GM12878 (cell line): Measurements from ENCODE around the gene ABHD6.

Experiments
- CEBPB ChIP-seq, 2 experiments: fragments of 150-350 bp in 1 of 2; IDR thresholded peaks; 2 replicates each; pipeline ENCODE4 v1.6.1; 2012 to 2014; ENCODE audit warnings: low read depth in 2 of 2, low read length in 2 of 2, borderline replicate concordance in 1 of 2, inconsistent platforms in 1 of 2
- CTCF ChIP-seq, 3 experiments: IDR thresholded peaks in 2 of 3; conservative IDR thresholded peaks in 1 of 3; 2 replicates each; pipeline ENCODE4 v1.5.1; 2011; ENCODE audit warnings: low read depth in 3 of 3, low read length in 3 of 3, mild to moderate bottlenecking in 3 of 3, control low read depth in 2 of 3, moderate library complexity in 2 of 3, inconsistent platforms in 1 of 3, mixed read lengths in 1 of 3; ENCODE audit not compliant: control insufficient read depth in 2 of 3, insufficient read depth in 1 of 3; ENCODE audit errors: extremely low read depth in 1 of 3
- KDM1A ChIP-seq: fragments of 200-600 bp; sonication (generic); IDR thresholded peaks from 2 replicates; pipeline ENCODE4 v1.6.1; 2016; ENCODE audit warnings: borderline replicate concordance
- POLR2AphosphoS2 ChIP-seq: IDR thresholded peaks from 2 replicates; pipeline ENCODE4 v1.6.1; 2011; ENCODE audit warnings: low read depth, mild to moderate bottlenecking, low read length, improper control_type of control experiment, moderate library complexity
- RELA ChIP-seq: fragments of 450-650 bp; IDR thresholded peaks from 2 replicates; pipeline ENCODE4 v1.8.0; 2014; ENCODE audit warnings: borderline replicate concordance; ENCODE audit not compliant: partially characterized antibody
- ZNF592 ChIP-seq: fragments of 450-650 bp; IDR thresholded peaks from 2 replicates; pipeline ENCODE4 v1.6.1; 2017; ENCODE audit warnings: mild to moderate bottlenecking, moderate library complexity
- TF ChIP-seq, protein P1 (sequence below): IDR thresholded peaks from 2 replicates; pipeline ENCODE4 v1.6.1; 2011; ENCODE audit warnings: low read depth, mild to moderate bottlenecking, low read length, moderate library complexity, borderline replicate concordance; ENCODE audit errors: extremely low read depth

- TF ChIP-seq POLR2AphosphoS2 = no peak
- TF ChIP-seq RELA = no peak
- no peak for TF ChIP-seq CTCF (IDR thresholded peaks at IDR 0.05 in 2 of 3, conservative IDR thresholded peaks at IDR 0.05 in 1 of 3; ENCODE audit: control insufficient read depth in 2 of 3, extremely low read depth in 1 of 3, insufficient read depth in 1 of 3, low read depth in 3 of 3, low read length in 3 of 3)
- no peak for TF ChIP-seq ZNF592
- TF ChIP-seq KDM1A = no peak
- TF ChIP-seq CEBPB (IDR thresholded peaks at IDR 0.05; ENCODE audit: borderline replicate concordance in 1 of 2, low read depth in 2 of 2, low read length in 2 of 2) = no peak
- TF ChIP-seq, protein P1, sequence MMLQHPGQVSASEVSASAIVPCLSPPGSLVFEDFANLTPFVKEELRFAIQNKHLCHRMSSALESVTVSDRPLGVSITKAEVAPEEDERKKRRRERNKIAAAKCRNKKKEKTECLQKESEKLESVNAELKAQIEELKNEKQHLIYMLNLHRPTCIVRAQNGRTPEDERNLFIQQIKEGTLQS = no peak
Measured at GRCh38 chr3:58251631-58252035, 14.0 kb downstream of the ABHD6 start.
